HG03025 (cell line): Measurements from ENCODE around the gene RPL27A.
"Not testable (repeated sequence)": the region's sequence is repeated elsewhere in the genome, so short reads cannot be mapped to it uniquely, and the experiment has no call there.

ENCODE experiments used
- ATAC-seq: cut with Tn5 transposase; IDR thresholded peaks from one replicate; pipeline ENCODE4 v1.9.1; 2021; ENCODE audit warnings: mild to moderate bottlenecking, moderate library complexity; ENCODE audit not compliant: unreplicated experiment, low FRiP score

Gene RPL27A

GRCh38 chr11:8682303-8683114, at the start of gene RPL27A, which contains the start of gene TRIM66:
Gene RPL27A, plus strand, starts transcription at chr11:8682792. Its CDS starts 22 bp downstream, at chr11:8682814.
Gene TRIM66, minus strand, starts transcription at chr11:8682665. Its CDS starts 10,391 bp downstream, at chr11:8672274.
- ATAC-seq = peak; percentile 91

- ATAC-seq = no peak
Observed at GRCh38 chr11:8634498-8634897, 48.1 kb upstream of the RPL27A start.

GRCh38 chr11:8636127-8636526, 46.5 kb upstream of the RPL27A start:
- no peak for ATAC-seq

- ATAC-seq = no peak
Observed at GRCh38 chr11:8638300-8638699, 44.3 kb upstream of the RPL27A start.

GRCh38 chr11:8639655-8640054, 42.9 kb upstream of the RPL27A start:
- ATAC-seq = no peak

GRCh38 chr11:8640267-8640906, 42.2 kb upstream of the RPL27A start:
- ATAC-seq = no peak

GRCh38 chr11:8641332-8641731, 41.3 kb upstream of the RPL27A start:
- ATAC-seq = no peak

- no peak for ATAC-seq
Observed at GRCh38 chr11:8642196-8642841, 40.3 kb upstream of the RPL27A start.

GRCh38 chr11:8646873-8647272, 35.7 kb upstream of the RPL27A start:
- no peak for ATAC-seq

- no peak for ATAC-seq
Observed at GRCh38 chr11:8649361-8649760, 33.2 kb upstream of the RPL27A start.

GRCh38 chr11:8650401-8650990, 32.1 kb upstream of the RPL27A start:
- ATAC-seq = no peak

GRCh38 chr11:8652140-8652539, 30.5 kb upstream of the RPL27A start:
- no peak for ATAC-seq

GRCh38 chr11:8654503-8654902, 28.1 kb upstream of the RPL27A start:
- no peak for ATAC-seq

- no peak for ATAC-seq
Observed at GRCh38 chr11:8656291-8656690, 26.3 kb upstream of the RPL27A start.

GRCh38 chr11:8658321-8659057, 24.1 kb upstream of the RPL27A start:
- ATAC-seq = no peak

- no peak for ATAC-seq
Observed at GRCh38 chr11:8661001-8661795, 21.4 kb upstream of the RPL27A start.

- no peak for ATAC-seq
Observed at GRCh38 chr11:8665222-8665621, 17.4 kb upstream of the RPL27A start.

- ATAC-seq = not testable (repeated sequence)
Observed at GRCh38 chr11:8670081-8670480, 12.5 kb upstream of the RPL27A start.

GRCh38 chr11:8671193-8671612, 11.4 kb upstream of the RPL27A start:
- no peak for ATAC-seq
